GM19452 (cell line): ENCODE measurements around the gene TEKT4.
"Not testable (repeated sequence)": the region's sequence is repeated elsewhere in the genome, so short reads cannot be mapped to it uniquely, and the experiment has no call there.

ENCODE experiments used
- ATAC-seq: cut with Tn5 transposase; IDR thresholded peaks from one replicate; pipeline ENCODE4 v1.9.1; 2021; ENCODE audit not compliant: unreplicated experiment

TEKT4 gene, protein sequence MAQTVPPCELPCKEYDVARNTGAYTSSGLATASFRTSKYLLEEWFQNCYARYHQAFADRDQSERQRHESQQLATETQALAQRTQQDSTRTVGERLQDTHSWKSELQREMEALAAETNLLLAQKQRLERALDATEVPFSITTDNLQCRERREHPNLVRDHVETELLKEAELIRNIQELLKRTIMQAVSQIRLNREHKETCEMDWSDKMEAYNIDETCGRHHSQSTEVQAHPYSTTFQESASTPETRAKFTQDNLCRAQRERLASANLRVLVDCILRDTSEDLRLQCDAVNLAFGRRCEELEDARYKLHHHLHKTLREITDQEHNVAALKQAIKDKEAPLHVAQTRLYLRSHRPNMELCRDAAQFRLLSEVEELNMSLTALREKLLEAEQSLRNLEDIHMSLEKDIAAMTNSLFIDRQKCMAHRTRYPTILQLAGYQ

DNA sequence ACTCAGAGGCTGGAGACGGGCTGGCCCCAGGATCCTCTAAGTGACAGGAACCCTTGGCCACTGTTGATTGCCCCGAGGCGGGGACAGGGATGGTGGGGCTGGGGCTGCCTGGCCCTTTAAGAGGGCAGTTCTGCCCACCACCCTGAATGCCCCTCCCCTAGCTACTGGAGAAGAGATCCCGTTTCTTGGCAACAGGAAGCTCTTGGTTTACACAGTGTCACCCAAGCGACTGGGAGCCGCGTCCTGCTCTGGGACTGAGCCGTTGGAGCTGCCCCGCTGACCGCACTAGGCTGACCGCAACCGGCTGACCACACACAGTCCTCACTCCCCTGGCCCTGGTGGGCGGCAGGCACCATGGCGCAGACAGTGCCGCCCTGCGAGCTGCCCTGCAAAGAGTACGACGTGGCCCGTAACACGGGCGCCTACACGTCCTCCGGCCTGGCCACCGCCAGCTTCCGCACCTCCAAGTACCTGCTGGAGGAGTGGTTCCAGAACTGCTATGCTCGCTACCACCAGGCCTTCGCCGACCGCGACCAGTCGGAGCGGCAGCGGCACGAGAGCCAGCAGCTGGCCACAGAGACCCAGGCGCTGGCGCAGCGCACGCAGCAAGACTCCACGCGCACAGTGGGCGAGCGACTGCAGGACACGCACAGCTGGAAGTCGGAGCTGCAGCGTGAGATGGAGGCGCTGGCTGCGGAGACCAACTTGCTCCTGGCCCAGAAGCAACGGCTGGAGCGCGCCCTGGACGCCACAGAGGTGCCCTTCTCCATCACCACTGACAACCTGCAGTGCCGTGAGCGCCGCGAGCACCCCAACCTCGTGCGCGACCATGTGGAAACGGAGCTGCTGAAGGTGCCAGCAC is at the start of gene TEKT4:
TEKT4 (plus strand) TSS at position 205 of the 862 bp plus-strand sequence; CDS start at position 355, 150 bp downstream.
- ATAC-seq, result no peak

DNA sequence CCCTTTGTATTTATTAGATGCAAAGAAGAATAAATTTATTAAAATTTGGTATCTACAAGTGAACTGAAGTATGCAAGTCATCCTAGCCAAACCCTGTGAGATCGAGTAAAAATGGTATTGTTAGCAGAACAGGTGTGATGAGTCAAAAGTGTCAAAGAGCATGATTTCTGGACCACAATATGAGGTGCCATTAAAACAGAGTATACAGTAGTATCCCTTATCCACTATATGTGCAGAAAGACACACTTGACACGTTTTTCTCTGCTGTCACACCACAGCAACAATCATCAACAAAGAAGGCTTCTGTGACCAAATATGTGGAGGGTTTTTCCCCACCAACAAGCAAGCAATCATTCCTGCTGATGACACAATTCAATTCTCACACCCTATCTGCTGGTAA is 32.0 kb upstream of the TEKT4 start:
- ATAC-seq, result not testable (repeated sequence)

DNA sequence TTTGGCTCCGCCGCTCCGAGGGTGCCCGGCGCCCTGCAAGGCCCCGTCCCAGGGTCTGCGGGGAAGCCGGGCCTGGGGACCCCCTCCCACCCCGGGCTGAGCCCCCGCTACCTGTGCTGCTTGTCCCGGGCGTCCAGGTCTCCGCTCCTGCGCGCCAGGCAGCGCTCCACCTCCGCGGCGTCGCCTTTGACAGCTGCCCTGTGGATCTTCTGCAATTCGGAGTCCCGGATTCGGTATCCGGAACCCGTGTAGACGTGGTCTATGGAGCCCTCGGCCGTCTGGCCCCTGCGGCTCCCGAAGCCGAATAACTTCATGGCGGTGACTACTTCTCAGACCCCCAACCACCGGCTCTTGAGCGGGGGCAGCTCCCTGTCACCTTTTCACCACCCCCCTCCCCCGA is 14.4 kb upstream of the TEKT4 start:
- ATAC-seq, result not testable (repeated sequence)

DNA sequence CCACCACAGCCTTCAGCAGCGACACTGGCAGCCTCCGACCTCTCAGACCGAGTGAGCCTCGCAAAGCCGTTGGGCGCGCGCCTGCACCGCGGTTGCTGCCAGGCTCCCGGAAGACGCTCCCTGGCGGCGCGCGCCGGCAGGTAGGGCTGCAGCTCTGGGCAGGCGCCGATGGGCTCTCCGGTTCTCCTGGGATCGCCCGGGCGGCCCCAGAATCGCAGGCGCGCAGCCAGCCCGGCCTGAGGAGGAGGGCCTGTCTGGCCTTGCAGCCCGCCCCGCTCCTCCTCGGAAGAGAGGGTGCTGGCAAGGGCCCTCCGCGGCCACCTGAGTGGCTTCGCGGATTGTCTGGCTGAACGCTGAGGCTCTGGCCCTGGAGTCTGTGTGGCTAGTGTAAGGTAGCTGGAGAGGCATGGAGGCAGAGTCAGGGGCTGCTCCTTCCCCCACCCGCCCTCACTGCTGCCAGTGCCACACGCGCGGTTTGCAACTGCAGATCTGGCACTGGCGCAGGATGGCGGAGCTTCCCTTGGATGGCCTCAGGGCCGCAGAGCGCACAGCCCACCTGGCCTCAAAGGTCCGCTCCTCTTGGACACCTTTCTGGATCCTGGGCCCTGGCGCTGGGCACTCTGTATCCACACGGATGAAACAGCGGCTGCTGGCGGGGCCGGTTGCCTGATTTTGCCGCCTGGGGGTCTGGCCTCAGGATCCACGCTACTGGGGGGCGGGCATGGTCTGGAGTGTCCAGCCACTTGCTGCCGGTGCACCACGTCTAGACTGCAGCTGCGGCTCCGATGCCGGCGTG is 13.7 kb upstream of the TEKT4 start:
- not testable (repeated sequence) for ATAC-seq

DNA sequence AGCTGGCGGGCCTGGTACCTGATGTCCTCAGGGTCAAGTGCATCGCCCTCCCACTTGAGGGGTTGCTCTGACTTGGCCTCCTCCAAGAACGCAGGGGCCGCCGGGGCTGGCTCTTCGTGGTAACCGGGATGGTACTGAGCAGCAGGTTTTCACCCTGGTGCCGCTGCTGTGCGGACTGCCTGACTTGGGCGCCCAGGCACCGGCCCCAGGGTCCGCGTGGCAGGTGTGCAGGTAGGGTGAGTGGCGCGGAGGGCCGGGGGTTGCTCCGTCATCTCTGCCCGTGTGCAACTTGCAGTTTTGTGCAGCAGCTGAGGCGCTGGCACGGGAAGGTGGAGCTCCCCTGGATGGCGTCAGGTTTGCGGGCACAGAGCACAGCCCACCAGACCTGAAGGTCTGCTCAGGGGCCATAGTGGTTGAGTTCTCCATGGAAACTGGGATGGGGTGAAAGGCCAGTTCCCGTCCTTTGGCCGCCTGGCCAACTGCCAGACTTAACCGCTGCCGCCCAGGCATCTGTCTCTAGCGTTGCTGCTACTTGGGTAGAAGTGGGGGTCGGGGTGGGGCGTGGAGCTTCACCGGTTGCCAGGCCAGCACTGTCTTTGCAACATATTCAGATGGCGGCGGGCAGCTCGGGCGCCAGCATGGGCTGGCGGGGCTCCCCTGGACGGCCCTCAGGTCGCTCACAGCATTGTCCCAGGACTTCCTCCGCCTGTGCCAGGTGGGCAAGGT is 12.9 kb upstream of the TEKT4 start:
- ATAC-seq, result not testable (repeated sequence)

DNA sequence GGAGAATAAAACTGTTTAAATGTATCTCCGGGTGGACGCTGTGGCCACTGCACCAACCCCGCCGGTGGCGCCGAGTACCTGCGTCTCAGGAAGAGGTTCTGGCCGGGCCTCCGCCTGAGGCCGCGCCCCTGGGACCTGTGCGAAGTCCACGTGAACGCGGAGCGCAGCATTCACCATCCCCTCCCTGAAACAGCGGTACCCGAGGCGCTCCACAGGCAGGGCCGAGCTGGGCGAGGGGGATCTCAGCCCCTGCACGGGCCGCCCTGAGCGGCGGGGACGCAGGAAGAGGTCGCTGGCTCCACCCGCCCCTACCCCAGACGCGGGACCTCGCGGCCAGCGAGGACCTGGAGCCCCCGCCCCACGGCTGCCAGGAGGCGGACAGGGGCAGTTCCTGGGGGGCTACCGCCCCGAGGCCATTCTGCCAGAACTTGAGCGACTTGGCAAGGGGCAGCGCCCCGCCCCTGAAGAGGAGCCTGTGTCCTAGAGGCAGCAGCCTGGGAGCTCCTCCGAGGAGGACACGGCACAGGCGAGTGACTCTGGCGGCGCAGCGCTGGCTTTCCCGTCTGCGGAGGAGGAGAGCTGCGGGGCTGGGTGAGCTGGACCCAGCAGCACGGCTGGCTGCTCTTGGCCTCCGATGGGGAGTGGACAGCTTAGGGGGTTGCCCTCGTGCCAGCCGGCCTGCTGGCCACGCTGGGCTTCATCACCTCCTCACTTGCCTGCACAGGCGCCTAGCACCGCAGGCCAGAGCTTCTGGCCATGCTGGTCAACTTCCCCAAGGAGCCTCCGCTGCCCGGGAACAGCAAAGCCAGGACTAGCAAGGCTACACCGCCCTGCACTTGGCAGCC is 9.7 kb upstream of the TEKT4 start:
- no peak for ATAC-seq

DNA sequence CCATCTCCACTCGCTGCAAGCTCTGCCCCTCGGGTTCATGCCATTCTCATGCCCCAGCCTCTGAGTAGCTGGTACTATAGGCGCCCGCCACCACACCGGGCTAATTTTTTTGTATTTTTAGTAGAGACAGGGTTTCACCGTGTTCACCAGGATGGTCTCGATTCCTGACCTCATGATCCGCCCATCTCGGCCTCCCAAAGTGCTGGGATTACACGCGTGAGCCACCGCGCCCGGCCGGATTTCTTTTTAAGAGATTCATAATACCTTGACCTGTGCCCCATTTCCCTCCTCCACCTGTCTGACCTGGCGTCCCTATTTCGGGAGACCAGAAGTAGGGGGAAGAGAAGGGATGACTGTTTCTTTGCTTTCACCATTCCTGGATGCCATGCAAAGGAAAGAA is 8.3 kb upstream of the TEKT4 start:
- not testable (repeated sequence) for ATAC-seq

DNA sequence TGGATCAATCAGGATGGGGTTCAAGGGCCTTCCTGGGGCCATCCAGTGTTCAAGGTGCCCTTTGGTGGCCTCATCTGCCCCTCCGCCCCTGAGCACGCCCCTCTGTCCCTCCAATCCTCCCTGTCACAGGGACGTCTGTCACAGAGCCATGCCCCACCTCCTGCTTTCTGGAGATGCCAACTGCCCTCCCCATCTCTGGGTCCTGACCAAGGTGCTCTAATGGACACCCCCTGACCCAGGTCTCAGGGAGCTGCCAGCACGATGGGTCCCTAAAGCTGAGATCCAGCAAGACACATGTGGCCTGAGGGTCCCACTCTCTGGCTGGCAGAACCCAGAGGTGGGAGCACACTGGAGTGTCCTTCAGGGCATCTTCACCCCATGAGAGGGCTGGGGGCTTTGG is 2.1 kb upstream of the TEKT4 start:
- ATAC-seq, result no peak

DNA sequence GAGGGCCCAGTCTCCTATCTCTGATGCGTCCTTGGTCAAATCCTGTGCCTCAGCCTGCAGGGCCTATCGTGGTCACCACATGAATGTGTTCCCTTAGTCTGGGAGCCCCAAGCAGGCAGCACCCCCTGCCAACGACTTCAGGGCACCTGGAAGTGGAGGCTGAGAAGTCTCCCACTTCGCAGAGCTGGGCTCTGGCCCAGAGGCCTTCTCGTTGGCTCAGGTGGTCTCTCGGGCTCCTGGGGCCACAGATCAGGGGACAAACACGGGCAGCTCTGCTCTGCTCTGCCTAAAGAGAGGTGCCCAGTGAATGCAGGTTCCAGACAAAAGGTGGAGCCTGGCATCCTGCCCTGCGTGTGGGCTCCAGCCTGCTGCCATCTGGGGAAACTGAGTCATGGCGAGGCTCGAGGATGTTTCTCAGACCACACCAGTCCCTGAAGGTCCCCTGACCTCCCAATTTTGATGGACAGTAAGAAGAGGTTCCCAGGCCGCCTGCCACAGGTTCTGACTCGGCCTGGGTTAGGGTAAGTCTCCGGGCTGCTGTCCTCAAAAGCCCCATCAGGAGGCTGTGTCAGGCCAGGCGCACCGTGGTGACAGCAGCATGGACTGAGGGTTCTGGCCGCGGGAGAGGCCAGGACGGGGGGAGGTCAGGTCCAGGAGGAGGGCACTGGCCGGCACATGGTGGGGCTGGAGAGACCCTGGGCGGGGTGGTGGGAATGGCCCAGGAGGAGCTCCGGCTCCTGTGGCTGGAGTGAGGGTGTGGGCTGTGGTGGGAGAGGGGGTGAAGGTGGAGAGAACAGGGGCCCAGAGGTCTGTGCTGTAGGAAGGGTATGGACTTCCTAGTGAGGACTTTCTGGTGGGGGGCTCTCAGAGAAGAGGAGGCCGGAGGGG is 1.4 kb upstream of the TEKT4 start:
- no peak for ATAC-seq

DNA sequence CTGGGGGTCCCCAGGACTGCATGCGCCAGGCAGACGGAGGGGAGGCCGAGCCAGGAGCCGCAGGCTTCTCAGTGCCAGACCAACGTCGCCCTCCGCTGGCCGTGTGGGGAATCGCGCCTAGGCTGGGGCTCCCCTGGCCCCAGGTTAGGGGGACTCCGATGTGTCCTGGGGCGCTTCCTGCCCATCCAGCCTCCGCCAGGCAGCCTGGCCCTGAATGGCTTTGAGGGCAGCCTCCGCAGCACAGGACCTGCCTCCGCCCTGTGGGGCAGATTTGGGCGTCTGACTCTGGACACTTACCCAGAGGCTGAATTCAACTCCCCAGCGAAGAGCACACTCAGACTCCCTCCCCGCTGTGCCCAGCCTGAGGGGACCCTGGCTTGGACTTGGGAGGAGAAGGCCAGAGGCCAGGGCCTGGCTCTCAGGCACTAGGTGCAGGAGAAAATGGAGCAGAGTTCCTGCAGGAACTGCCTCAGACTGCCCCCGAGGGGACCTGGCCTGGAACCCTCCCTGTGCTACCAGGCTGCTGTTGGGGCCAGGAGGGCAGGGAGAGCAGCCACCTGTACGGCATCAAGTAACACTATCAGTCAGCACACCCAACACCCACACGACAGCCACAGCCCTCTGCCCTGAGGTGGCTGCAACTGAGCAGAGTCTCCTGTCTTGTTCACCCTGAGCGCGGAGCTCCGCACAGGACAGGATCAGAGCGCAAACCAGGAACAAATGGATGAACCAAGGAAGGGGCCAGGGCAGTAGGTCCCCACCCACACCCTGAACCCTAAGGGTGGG is 597 bp upstream of the TEKT4 start:
- ATAC-seq, result no peak

DNA sequence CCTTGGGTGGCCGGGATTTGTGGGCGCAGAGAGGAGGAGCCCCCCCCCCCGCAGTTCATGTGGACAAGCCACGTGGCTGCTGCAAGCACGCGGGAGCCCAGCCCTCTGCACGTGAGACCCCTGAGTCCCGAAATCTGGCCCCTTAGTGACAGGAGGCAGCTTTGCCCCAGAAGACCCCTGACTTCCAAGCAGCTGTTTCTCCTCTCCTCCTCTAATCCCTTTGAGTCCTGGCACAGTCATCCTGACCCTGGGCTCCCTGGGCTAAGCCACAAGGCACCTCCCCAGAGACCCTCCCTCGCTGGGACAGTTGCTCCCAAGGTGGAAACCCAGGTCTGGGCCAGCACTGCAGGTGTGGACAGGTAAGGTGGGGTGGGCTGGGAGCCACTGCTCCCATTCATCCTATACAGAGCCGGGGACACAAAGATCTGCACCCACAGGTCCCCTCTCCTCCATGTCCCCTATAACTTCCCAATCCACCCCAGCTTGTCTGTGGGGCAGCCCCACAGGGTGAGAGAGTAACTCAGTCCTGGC is 923 bp downstream of the TEKT4 start:
- no peak for ATAC-seq

DNA sequence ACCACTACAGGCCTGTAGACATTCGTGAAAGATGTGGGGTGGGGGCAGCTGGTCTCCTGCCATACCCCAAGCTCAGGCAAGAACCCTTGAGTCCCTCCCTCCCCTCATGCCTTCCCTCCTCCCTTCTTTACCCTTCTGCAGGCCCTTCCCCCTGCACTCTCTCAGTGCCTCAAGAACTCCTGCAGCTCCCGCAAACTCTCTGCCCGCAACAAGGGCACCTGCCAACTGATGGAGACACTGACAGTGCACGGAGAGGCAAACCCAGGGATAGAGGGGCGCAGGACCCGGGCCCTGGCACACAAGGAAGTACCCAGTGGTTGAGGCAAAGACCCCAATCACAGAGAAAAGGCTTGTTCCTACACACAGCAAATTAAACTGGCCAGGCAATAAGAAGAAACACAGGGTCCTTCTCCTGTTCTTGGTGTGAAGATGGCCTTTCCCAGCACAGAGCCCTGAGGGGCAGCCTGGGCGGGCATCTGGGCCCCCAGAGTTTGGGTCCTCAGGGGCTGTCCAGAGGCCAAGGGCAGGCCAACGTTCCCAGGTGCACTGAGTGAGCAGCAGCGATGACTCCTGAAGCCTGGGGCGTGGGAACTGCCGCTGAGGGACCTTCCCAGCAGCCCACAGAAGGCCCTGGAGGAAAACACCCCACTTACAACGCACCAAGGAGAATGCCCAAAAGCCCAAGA is 1.6 kb downstream of the TEKT4 start:
- no peak for ATAC-seq

DNA sequence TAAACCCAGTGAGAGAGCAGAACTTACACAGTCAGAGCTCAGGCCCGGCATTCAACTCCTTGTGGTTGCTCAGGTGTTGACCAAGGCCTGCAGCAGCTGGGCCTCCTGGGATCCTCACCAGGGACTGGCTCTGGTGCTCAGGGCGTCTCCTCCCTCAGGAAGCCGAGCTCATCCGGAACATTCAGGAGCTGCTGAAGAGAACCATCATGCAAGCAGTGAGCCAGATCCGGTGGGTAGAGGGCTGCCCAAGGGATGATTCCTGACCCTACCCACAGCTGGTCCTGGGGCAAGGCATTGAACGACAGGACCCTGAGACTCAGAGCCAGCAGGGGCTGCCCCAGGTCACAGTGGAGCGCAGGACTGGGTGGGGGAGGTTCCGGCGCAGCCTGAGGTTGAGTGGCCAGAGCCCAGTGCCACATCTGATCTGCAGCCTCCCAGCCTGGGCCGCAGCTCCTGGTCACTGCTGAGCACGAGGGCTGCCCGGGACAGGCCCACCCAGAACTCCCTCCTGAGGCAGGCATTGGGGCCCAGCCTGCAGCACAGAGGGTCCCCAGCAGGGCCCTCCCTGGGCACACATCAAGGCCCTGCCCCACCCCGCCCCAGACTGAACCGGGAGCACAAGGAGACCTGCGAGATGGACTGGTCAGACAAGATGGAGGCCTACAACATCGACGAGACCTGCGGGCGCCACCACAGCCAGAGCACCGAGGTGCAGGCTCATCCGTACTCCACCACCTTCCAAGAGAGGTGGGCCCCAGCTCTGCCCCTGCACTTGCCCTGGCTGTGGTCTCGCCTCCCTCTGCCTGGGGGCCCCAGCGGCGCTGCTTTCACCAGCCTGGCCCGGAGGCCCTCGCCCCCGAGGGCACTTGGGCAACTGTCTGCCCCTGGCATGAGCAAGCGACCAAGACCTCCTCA is 2.4 kb downstream of the TEKT4 start:
- no peak for ATAC-seq

DNA sequence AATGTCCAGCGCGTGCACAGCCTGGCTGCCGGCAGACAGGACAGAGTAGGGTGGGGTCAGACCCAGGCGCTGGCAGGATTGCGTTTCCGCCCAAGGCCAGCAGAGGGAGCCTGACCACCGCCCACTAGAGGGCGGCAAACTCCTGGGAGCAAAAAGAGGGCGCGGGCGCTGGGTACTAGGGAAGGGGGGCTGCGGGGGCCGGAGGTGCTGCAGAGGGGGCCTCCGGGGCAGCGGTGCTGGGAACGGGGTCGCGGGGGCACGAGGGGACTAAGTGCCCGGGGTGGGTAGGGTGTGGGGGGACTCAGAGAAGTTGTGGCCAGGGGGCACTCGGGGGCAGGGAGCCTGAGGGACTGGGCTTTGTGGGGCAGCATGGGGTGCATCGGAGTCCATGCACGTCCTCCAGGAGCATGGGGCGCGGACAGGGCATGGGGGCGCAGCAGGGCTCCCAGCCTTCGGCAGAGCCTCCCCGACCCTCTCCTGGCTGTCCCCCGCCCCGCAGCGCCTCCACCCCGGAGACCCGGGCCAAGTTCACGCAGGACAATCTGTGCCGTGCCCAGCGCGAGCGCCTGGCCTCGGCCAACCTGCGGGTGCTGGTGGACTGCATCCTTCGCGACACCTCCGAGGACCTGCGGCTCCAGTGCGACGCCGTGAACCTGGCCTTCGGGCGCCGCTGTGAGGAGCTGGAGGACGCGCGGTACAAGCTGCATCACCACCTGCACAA is 3.2 kb downstream of the TEKT4 start:
- ATAC-seq, result peak; percentile 97

DNA sequence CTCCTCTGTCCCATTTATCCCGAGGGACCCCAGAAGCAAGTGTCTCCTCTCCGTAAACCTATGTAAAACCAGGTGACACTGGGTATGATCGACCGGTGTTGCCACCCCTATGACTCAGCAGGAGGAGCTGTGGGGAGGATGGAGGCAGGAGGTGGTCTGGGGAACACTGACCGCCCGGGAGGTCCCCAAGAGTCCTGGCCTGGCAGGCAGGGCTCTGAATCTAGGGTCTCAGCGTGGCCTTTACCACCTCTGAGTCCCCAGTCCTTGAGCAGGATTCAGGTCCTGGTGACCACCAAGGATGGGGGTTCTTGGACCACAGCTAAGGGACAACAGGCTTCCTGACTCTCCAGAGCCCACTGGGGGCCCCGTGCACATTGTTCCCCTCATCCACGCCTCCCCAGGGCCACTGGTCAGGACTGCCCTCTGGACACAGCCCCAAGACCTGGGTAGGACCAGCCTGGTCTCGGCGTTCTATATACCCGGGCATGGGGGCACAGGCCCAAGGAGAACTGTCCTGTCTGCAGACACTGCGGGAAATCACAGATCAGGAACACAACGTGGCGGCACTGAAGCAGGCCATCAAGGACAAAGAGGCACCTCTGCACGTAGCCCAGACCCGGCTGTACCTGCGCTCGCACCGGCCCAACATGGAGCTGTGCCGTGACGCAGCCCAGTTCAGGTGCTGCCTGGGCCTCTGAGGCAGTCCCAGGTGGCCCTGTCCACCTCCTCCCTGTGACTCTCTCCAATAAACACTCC is 4.0 kb downstream of the TEKT4 start:
- no peak for ATAC-seq
